Thyroid gland (tissue), 4 donors: ENCODE measurements around the gene FHIT.

Experiments used
- POLR2A ChIP-seq, 2 donors: fragments of 450-650 bp; IDR thresholded peaks; one replicate each; pipeline ENCODE4 v1.6.1; 2017; ENCODE audit warnings: antibody characterized with exemption in 2 of 2, mild to moderate bottlenecking in 2 of 2, moderate library complexity in 1 of 2
- TF ChIP-seq, protein P1 (sequence below), 6 experiments: fragments of 200-600 bp in 3 of 6; fragments of 450-650 bp in 3 of 6; sonication (generic) in 3 of 6; IDR thresholded peaks; one replicate each; pipeline ENCODE4 v1.5.1; 2016 to 2019; ENCODE audit warnings: antibody characterized with exemption in 6 of 6, mild to moderate bottlenecking in 2 of 6, inconsistent platforms in 1 of 6, moderate library complexity in 1 of 6

DNA sequence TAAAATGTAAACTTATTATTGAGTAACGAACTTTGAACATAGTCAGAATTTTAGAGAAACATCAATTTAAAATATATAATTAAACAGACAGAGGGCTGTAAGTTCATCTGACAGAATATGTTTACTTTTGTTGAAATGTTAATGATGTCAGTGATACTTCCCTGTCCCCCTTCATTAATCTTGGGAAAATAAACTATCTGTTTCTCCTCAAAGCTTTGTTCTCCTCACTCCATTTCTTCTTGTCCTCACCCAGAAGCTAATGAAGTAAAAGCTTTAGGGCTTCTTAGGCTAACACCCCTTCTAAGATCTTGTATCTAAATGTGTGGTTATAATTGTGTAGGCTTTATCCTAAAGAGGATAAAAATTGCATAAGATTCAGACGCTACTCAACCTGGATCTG lies 1031.8 kb downstream of the FHIT start:
- TF ChIP-seq, protein P1, sequence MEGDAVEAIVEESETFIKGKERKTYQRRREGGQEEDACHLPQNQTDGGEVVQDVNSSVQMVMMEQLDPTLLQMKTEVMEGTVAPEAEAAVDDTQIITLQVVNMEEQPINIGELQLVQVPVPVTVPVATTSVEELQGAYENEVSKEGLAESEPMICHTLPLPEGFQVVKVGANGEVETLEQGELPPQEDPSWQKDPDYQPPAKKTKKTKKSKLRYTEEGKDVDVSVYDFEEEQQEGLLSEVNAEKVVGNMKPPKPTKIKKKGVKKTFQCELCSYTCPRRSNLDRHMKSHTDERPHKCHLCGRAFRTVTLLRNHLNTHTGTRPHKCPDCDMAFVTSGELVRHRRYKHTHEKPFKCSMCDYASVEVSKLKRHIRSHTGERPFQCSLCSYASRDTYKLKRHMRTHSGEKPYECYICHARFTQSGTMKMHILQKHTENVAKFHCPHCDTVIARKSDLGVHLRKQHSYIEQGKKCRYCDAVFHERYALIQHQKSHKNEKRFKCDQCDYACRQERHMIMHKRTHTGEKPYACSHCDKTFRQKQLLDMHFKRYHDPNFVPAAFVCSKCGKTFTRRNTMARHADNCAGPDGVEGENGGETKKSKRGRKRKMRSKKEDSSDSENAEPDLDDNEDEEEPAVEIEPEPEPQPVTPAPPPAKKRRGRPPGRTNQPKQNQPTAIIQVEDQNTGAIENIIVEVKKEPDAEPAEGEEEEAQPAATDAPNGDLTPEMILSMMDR (IDR thresholded peaks at IDR 0.05): no peak
- no peak for TF ChIP-seq POLR2A (IDR thresholded peaks at IDR 0.05)
